GM19372 (cell line): ENCODE measurements around the gene ARMC2.
"Not testable (repeated sequence)": the region's sequence is repeated elsewhere in the genome, so short reads cannot be mapped to it uniquely, and the experiment has no call there.

Experiments
- ATAC-seq: cut with Tn5 transposase; IDR thresholded peaks from one replicate; pipeline ENCODE4 v1.9.1; 2021; ENCODE audit warnings: mild to moderate bottlenecking, low read depth, moderate library complexity; ENCODE audit not compliant: unreplicated experiment

Gene ARMC2

GRCh38 chr6:108978638-108979037, 130.4 kb downstream of the ARMC2 start:
- not testable (repeated sequence) for ATAC-seq

GRCh38 chr6:108982154-108983113, 134.2 kb downstream of the ARMC2 start:
- ATAC-seq = no peak

- no peak for ATAC-seq
Observed at GRCh38 chr6:108983151-108983550, 134.9 kb downstream of the ARMC2 start.

DNA sequence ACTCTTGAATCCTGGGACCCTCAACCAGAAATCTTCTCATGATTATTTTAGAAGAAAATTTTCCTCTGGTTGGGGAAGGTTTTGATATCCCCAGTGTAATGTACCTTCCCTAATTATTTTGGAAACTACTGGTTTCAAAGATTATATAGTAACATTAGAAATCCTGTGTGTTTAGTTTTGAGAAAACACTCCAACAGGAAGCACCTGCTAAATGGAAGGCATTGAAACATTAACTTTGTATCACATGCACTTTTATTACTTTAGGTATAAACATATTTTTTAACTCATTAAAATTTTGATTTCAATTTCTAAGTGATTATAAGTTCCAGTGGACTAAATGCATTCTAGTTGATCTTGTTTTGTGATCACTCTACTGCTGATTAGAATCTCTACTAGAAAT, 137.1 kb downstream of the ARMC2 start:
- ATAC-seq = no peak

DNA sequence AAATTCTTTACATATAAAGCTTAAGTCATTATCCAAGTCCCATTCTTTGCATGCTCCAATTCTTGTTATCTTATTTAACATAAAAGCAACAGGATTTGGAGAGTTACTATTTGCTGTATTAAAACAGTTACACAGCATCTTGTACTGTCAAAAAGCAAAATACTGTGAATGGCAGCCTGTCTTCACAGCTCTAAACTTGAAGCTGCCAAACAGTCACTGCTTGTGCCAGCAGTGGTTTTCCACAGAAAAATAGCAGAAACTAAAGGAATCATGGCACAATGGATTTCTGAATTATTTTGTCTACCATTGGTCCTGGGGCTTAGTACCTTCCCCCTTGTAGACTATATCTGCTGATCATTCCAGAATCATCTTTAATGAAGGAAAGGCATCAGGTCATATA, 138.9 kb downstream of the ARMC2 start:
- no peak for ATAC-seq

- no peak for ATAC-seq
Observed at GRCh38 chr6:108988296-108988695, 140.1 kb downstream of the ARMC2 start.

DNA sequence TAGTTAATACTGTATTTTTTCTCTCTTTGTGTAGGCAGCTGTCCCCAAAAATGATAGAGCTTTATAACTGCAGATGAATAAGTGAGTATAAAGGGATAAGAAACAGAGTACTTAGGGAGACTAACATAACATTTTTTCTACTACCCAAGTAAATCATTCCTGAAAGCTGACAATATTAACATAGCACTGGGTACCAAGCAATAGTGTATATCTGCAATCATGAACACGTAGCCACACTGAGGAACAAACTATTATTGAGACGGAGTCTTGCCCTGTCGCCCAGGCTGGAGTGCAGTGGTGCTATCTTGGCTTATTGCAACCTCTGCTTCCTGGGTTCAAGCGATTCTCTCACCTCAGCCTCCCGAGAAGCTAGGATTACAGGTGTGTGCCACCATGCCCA, 140.5 kb downstream of the ARMC2 start:
- ATAC-seq = no peak

DNA sequence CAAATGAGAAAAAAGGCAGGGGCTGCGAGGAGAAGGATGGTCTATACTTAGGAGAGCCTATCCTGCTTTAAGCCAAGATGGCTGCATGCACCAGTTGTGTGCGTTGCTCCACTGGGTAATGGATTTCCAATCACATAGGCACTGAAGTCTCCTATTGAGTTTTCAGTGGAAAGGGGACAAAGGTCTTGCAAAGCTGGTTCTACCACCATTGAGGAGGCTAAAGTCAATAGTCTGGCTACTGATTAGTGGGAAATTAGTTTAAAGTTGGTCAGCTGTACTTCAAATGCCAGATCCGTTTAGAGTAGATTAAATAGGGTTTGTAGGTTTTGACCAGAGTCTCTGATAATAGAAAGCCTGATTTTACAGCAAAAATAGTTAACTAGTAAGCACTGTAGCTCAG, 141.5 kb downstream of the ARMC2 start:
- ATAC-seq = no peak

- ATAC-seq = no peak
Observed at GRCh38 chr6:108993876-108994275, 145.7 kb downstream of the ARMC2 start.

DNA sequence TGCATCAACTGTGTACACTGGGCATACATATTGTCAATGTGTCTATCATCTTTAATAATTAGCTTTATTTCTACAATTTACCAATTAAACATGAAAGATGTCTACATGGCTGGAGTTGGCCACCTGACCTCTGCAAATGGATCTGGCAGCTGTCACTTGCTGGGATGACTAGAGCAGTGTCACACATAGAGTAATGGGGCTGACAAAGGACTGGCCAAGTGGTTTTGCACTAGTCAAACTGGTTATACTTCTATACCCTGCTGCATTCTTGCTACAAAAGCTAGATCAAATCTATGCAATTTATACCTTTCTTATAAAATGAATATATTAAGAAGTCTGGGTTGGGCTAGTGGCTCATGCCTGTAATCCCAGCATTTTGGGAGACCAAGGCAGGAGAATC, 147.1 kb downstream of the ARMC2 start:
- no peak for ATAC-seq

DNA sequence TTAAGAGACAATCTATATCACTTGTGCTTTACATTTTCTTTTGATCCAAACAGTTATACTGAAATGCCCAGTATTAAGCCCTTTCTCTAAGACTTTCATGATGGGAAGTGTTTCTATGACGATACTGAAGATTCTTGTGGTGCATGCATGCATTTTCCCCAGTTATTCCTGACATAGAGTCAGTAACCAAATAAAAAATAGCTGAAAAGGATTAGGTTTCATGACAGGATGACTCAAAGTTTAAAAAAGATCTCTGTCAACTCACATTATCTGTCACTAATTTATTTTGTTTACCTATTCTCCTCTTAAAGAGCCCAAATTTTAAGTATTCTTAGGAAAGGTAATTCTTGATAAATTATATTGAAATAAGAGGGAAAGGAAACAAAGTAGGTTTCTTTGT, 148.0 kb downstream of the ARMC2 start:
- no peak for ATAC-seq

GRCh38 chr6:108998485-108998884, 150.3 kb downstream of the ARMC2 start:
- no peak for ATAC-seq

DNA sequence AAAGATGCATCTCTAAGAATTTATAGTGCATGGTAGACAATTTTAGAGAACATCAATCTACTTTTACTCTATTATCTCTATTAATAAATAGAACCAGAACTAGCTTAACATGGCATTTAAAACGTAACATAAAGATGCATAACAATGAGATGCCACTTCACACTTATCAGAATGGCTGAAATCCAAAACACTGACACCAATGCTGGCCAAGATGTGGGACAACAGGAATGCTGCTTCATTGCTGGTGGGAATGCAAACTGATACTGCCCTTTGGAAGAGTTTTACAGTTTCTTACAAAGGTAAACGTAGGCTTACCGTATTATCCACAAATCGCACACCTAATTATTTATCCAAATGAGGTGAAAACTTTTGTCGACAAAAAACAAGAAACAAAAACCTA, 151.2 kb downstream of the ARMC2 start:
- ATAC-seq = no peak

GRCh38 chr6:109000289-109000688, 152.1 kb downstream of the ARMC2 start:
- ATAC-seq = no peak

DNA sequence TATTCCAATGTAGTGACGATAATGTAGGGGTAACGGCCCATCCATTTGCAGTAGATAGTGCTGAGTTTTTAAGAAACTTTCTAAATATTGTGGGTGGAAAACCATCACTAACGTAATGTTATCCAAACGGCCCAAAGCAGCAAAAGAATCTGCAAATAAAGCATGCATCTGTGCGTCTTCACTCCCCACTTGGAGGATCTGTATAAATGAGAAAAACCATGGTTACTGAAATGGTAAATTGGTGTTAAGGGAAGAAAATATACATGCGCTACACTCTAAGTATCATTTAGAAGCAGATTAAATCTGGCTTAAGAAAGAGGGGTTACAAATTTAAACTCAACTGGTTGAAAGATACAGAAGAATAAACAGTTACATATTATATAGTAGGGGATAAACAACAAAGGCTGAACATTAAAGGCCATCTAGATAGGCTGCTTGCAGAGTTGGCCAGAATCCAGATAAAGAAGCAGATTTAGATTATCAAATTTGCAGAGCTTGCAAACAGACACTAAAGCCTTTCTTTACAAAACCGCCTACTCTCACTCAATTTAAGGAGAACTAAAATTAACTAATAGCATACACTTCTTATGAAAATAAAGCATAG, 153.2 kb downstream of the ARMC2 start:
- ATAC-seq = no peak

- no peak for ATAC-seq
Observed at GRCh38 chr6:109002051-109002697, 154.0 kb downstream of the ARMC2 start.

DNA sequence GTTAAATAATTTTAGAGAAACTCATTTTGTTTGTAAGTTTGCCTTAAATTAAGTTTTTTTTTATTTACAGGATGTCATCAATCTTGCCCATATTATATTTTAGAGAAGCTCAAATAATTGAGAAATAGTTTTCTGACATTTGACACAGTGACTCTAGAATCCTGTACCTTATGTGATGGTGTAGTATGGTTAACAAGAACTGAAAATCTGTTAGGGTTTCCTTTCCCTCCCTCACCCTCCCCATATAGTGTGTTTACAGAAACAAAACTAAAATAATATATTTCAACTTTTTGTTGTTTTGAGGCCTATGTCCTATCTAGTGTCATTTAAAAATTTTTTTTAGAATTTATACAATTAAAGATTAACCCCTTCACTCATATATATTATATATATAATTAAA, 154.7 kb downstream of the ARMC2 start:
- ATAC-seq = no peak

- no peak for ATAC-seq
Observed at GRCh38 chr6:109006818-109007217, 158.6 kb downstream of the ARMC2 start.

- no peak for ATAC-seq
Observed at GRCh38 chr6:109007521-109007920, 159.3 kb downstream of the ARMC2 start.

GRCh38 chr6:109008054-109008453, 159.8 kb downstream of the ARMC2 start:
- no peak for ATAC-seq

GRCh38 chr6:109008537-109009235, 160.5 kb downstream of the ARMC2 start:
- ATAC-seq = peak; percentile 22
